Right cardiac atrium (tissue), 5 donors: ENCODE results near the gene NETO2. TPM values are rescaled to one million over a fixed set of nuclear protein-coding genes. Genes with fewer than 3 reads are reported as not detected.
"Not testable (repeated sequence)": the region's sequence is repeated elsewhere in the genome, so short reads cannot be mapped to it uniquely, and the experiment has no call there.

Source experiments
- ATAC-seq, 2 donors: fragments of 200-7000 bp; cut with Tn5 transposase; one replicate each; pipeline versions ENCODE4 v1.8.0 to v1.9.1; 2020; ENCODE audit warnings: moderate library complexity in 2 of 2, mild to moderate bottlenecking in 1 of 2
- DNase-seq, 3 donors: peaks; one replicate each; pipeline ENCODE4 v3.0.0-alpha.2; 2020
- H3K27ac ChIP-seq: one replicate; pipeline ENCODE4 v1.5.1; 2013; ENCODE audit warnings: mild to moderate bottlenecking, low read length, control low read depth, moderate library complexity
- H3K27me3 ChIP-seq: one replicate; pipeline ENCODE4 v1.6.1; 2013; ENCODE audit not compliant: control insufficient read depth, insufficient read depth
- H3K4me1 ChIP-seq: one replicate; pipeline ENCODE4 v1.6.1; 2013; ENCODE audit warnings: low read length; ENCODE audit not compliant: control insufficient read depth, insufficient read depth
- H3K4me3 ChIP-seq: one replicate; pipeline ENCODE4 v1.5.1; 2013; ENCODE audit warnings: low read length, control low read depth
- H3K9me3 ChIP-seq: one replicate; pipeline ENCODE4 v1.6.1; 2013; ENCODE audit warnings: low read length; ENCODE audit not compliant: control insufficient read depth
- WGBS: extraction: QIAGEN DNeasy Blood & Tissue Kit; methylation state at CpG from one replicate; pipeline ENCODE4 v1.1.7; 2013; 5-methylcytosine and 5-hydroxymethylcytosine counted together
- intact Hi-C, 4 donors: fragments of 100-400 bp; cut with DNase I; formaldehyde crosslinking; loops; one replicate each; pipeline versions ENCODE4 v1.11.0 to v1.14.0; 2022 to 2023
- polyA plus RNA-seq: library from polyadenylated mRNA; stranded (reverse); fragments of 200-250 nt; gene quantifications from one replicate; pipeline ENCODE4 v1.2.3, GENCODE V29; 2013
- total RNA-seq, 4 donors: library from RNA; stranded (reverse); fragmentation: NEBNext Ultra II Directional; extraction: Animal tissue kit (Norgen Biotek cat#: 25700); gene quantifications; one replicate each; pipeline ENCODE4 v1.2.1, GENCODE V29; 2021
- donor health status: healthy with polysubstance abuse.
- donor health status: DM: no; HTN: yes; CAD: no.
- donor health status: DM: no; HTN: no; CAD: no.
- donor health status: DM: no; HTN: yes; CAD: no; lungs with severe emphysema.
- donor health status: DM: yes; HTN: yes; CAD: no.

Gene NETO2
- total and polyA plus RNA-seq, 5 donors = 0.41 to 1.8 (median 1.0) TPM

GRCh38 chr16:47063011-47063724 lies 80.6 kb downstream of the NETO2 start:
- no peaks in the 10 kb centered on the region for H3K4me1 ChIP-seq
- WGBS = 91% methylated on average over 7 of the region's 7 CpGs
- no peak for ATAC-seq
- intact Hi-C loops = no loop called here
- no peak for DNase-seq
- H3K27ac ChIP-seq = no peak overlapping the region
- H3K27me3 ChIP-seq = no peaks in the 10 kb centered on the region
- H3K4me3 ChIP-seq = no peak overlapping the region
- H3K9me3 ChIP-seq = no peaks in the 10 kb centered on the region

GRCh38 chr16:47061204-47061603 lies 82.5 kb downstream of the NETO2 start:
- no peak overlapping the region for H3K27ac ChIP-seq
- no peaks in the 10 kb centered on the region for H3K9me3 ChIP-seq
- DNase-seq (no peak), ATAC-seq (no peak)
- no peaks in the 10 kb centered on the region for H3K4me1 ChIP-seq
- no peak overlapping the region for H3K4me3 ChIP-seq
- no peaks in the 10 kb centered on the region for H3K27me3 ChIP-seq
- 80% methylated on average over 12 of the region's 12 CpGs for WGBS
- intact Hi-C loops = no loop called here

GRCh38 chr16:47060596-47060995 lies 83.1 kb downstream of the NETO2 start:
- DNase-seq (no peak), ATAC-seq (no peak)
- H3K27ac ChIP-seq = no peak overlapping the region
- no peaks in the 10 kb centered on the region for H3K9me3 ChIP-seq
- no peaks in the 10 kb centered on the region for H3K4me1 ChIP-seq
- WGBS = 98% methylated on average over 3 of the region's 3 CpGs
- no peaks in the 10 kb centered on the region for H3K27me3 ChIP-seq
- intact Hi-C loops = no loop called here
- no peak overlapping the region for H3K4me3 ChIP-seq

GRCh38 chr16:47059991-47060390 lies 83.8 kb downstream of the NETO2 start:
- no peaks in the 10 kb centered on the region for H3K9me3 ChIP-seq
- no peaks in the 10 kb centered on the region for H3K27me3 ChIP-seq
- no peak overlapping the region for H3K4me3 ChIP-seq
- WGBS = 93% methylated on average over 7 of the region's 7 CpGs
- no peaks in the 10 kb centered on the region for H3K4me1 ChIP-seq
- ATAC-seq (no peak), DNase-seq (no peak)
- no peak overlapping the region for H3K27ac ChIP-seq
- intact Hi-C loops = no loop called here

- H3K27ac ChIP-seq, H3K4me3 ChIP-seq, intact Hi-C loops, H3K4me1 ChIP-seq, H3K27me3 ChIP-seq, H3K9me3 ChIP-seq, ATAC-seq, DNase-seq: not testable (repeated sequence)
- 65% methylated on average over 2 of the region's 2 CpGs for WGBS
Observed at GRCh38 chr16:47059130-47059529, 84.6 kb downstream of the NETO2 start.

GRCh38 chr16:47058295-47059086 lies 85.3 kb downstream of the NETO2 start:
- Histone ChIP-seq H3K4me1 (no peaks in the 10 kb centered on the region), H3K9me3 (no peaks in the 10 kb centered on the region), H3K4me3 (no peak overlapping the region), H3K27me3 (no peaks in the 10 kb centered on the region), H3K27ac (no peak overlapping the region)
- peak; percentile 63 to 84 for ATAC-seq
- DNase-seq = peak in 1 of 3 donors; percentile 31
- WGBS = 75% methylated on average over 14 of the region's 14 CpGs
- intact Hi-C loops = no loop called here

GRCh38 chr16:47057630-47057993 lies 86.1 kb downstream of the NETO2 start:
- intact Hi-C loops = no loop called here
- 70% methylated on average over 5 of the region's 5 CpGs for WGBS
- DNase-seq = no peak

GRCh38 chr16:47056688-47057629 lies 86.8 kb downstream of the NETO2 start:
- 82% methylated on average over 4 of the region's 4 CpGs for WGBS
- no peak for DNase-seq
- no peak for ATAC-seq
- intact Hi-C loops = no loop called here
- Histone ChIP-seq H3K4me1 (no peaks in the 10 kb centered on the region), H3K9me3 (no peaks in the 10 kb centered on the region), H3K4me3 (no peak overlapping the region), H3K27ac (no peak overlapping the region), H3K27me3 (no peaks in the 10 kb centered on the region)

More at GRCh38 chr16:47057630-47057993, 86.1 kb downstream of the NETO2 start:
- Histone ChIP-seq H3K27me3 (no peaks in the 10 kb centered on the region), H3K4me1 (no peaks in the 10 kb centered on the region), H3K4me3 (no peak overlapping the region), H3K27ac (no peak overlapping the region), H3K9me3 (no peaks in the 10 kb centered on the region)
- no peak for ATAC-seq

GRCh38 chr16:47056061-47056460 lies 87.7 kb downstream of the NETO2 start:
- H3K27me3 ChIP-seq, intact Hi-C loops, H3K27ac ChIP-seq, H3K4me3 ChIP-seq, H3K9me3 ChIP-seq, DNase-seq, ATAC-seq, H3K4me1 ChIP-seq: not testable (repeated sequence)
- 90% methylated on average over 14 of the region's 14 CpGs for WGBS

- Histone ChIP-seq H3K9me3 (no peaks in the 10 kb centered on the region), H3K27ac (no peak overlapping the region), H3K4me1 (no peaks in the 10 kb centered on the region), H3K27me3 (no peaks in the 10 kb centered on the region), H3K4me3 (no peak overlapping the region)
- ATAC-seq (no peak), DNase-seq (no peak)
- intact Hi-C loops = no loop called here
- WGBS = 89% methylated on average over 26 of the region's 26 CpGs
Observed at GRCh38 chr16:47055136-47055885, 88.4 kb downstream of the NETO2 start.
